ENCODE data around the gene UBE2J1. TPM values are rescaled to one million over a fixed set of nuclear protein-coding genes. Genes with fewer than 3 reads are reported as not detected.

The UBE2J1 gene
- total and polyA plus RNA-seq, 8 donors: 15.0 to 33.7 (median 29.3) TPM

DNA sequence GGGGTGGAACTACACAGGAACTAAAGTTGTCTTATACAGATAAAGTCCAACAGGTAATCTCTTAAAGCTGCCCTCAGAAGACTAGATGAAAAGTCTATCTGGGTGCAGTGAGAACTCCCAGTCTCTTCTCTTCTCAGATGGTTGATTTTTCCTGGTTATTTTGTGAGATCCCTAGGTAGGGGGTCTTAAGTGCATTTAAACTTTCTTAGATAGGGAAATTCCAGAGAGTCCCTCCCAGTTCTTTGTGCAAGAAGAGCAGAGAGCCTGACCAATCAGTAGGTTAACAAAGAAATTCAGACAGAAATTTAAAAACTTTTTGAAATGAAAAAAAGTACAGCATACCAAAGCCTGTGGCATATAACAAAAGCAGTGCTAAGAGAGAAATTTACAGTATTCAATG is 35.5 kb downstream of the UBE2J1 start:
- FAIRE-seq (no peak), ATAC-seq (no peak)
- intact Hi-C loops (cut with DNase I): no loop called here

DNA sequence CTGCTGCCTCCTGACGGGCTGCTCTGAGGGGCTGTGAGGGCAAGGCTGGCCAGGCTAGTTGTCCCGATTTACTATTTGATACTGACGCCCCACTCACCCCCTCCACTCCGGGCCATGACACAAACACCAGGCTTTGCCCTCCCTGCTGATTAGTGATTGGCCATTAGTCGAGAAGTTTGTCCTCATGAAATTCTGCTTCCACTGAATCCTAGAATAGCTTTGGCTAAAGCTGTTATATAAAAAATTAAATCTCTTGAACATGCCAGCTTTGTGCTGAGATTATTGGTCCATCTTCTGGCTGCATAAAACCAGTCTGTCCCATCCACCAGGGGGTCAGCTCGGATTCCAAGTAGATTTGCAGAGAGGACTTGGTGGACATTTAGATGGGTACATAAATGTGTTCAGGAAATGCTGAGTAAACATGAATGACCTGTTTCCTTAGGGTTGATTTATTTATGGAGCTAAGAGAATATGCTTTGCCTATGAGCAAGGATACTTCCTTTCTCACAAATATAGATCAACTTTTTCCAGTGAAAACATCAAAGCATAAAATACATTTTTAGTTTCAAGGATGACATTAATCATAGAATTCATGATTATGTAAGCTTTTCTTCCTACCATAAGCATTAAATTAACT is 37.2 kb downstream of the UBE2J1 start, which contains the start of gene GABRR2:
Gene GABRR2, minus strand, starts transcription at position 51 of the 637 bp plus-strand sequence. CDS start 134 bp downstream, outside the sequence.
- DNase-seq (no peak), ATAC-seq (no peak), FAIRE-seq (no peak)
- Histone ChIP-seq H3K4me1 (peaks cover 0 to 4% (median 0%) of the 10 kb centered on the region in 3 donors), H3K36me3 (no peaks in the 10 kb centered on the region), H3K27me3 (no peaks in the 10 kb centered on the region), H3K4me3 (no peak within 1 kb of the TSS), H3K27ac (no peak within 1 kb of the TSS), H3K9me3 (no peaks in the 10 kb centered on the region)
- TF ChIP-seq, protein P1, sequence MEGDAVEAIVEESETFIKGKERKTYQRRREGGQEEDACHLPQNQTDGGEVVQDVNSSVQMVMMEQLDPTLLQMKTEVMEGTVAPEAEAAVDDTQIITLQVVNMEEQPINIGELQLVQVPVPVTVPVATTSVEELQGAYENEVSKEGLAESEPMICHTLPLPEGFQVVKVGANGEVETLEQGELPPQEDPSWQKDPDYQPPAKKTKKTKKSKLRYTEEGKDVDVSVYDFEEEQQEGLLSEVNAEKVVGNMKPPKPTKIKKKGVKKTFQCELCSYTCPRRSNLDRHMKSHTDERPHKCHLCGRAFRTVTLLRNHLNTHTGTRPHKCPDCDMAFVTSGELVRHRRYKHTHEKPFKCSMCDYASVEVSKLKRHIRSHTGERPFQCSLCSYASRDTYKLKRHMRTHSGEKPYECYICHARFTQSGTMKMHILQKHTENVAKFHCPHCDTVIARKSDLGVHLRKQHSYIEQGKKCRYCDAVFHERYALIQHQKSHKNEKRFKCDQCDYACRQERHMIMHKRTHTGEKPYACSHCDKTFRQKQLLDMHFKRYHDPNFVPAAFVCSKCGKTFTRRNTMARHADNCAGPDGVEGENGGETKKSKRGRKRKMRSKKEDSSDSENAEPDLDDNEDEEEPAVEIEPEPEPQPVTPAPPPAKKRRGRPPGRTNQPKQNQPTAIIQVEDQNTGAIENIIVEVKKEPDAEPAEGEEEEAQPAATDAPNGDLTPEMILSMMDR (IDR thresholded peaks at IDR 0.05): no peak
- 89 to 90% methylated on average over 6 of the region's 6 CpGs for WGBS, 2 donors
- intact Hi-C loops (cut with DNase I): no loop called here

More for the DNA sequence above, 35.5 kb downstream of the UBE2J1 start:
- Histone ChIP-seq H3K27me3 (no peaks in the 10 kb centered on the region), H3K4me3 (no peak overlapping the region), H3K9me3 (no peaks in the 10 kb centered on the region), H3K27ac (no peak overlapping the region), H3K4me1 (peaks cover 0 to 4% (median 0%) of the 10 kb centered on the region in 3 donors), H3K36me3 (no peaks in the 10 kb centered on the region)
- TF ChIP-seq, protein P1 (IDR thresholded peaks at IDR 0.05): no peak
- DNase-seq: no peak

DNA sequence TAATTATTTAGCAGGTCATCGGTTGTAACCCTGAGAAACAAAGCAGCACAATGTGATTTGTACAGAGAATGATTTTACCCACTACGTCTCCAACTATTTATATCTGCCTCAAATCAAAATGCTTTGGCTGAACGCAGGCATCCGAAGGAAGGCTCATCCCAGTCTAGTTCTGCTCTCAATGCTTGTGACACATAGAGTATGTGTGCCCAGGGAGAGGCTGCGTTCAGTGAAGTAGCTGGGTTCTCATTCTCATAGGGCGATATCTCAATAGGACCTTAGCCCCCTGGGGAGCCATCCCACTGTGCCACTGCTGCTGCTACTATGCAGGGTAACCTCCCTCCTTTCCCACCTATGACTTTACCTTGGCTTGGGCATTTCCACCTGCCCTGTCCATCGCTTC is 37.8 kb downstream of the UBE2J1 start:
- intact Hi-C loops (cut with DNase I): no loop called here
- Histone ChIP-seq H3K4me1 (peaks cover 0 to 4% (median 0%) of the 10 kb centered on the region in 3 donors), H3K9me3 (no peaks in the 10 kb centered on the region), H3K27me3 (no peaks in the 10 kb centered on the region), H3K36me3 (no peaks in the 10 kb centered on the region), H3K4me3 (no peak overlapping the region), H3K27ac (no peak overlapping the region)
- WGBS, 2 donors: 90 to 92% methylated on average over 7 of the region's 7 CpGs
- FAIRE-seq (no peak), DNase-seq (no peak), ATAC-seq (no peak)
- TF ChIP-seq, protein P1 (IDR thresholded peaks at IDR 0.05): no peak

DNA sequence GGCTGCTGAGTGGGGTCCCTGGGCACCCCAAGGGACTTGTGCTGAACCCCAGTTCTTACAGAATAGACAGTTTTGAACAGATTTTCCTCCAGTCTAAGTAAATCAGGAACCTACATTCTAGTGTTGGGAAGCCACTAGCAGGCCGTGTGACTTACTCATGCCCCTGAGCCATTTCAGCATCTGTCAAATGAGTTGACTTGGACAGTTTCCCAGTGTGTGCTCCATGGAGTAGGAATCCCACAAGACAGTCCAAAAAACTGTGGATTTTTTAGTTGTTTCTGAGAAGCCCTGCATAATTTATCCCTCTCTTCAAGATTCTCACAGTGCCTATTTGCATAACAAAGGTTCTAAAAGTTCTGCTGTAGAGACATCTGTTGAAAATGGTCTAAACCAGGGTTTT is 39.5 kb downstream of the UBE2J1 start:
- TF ChIP-seq, protein P1 (IDR thresholded peaks at IDR 0.05): no peak
- H3K27ac ChIP-seq: peak overlapping the region in 1 of 4 donors; percentile 23
- no peak overlapping the region for H3K4me3 ChIP-seq
- DNase-seq (no peak), FAIRE-seq (no peak), ATAC-seq (peak; percentile 24 to 73 (median 55))
- peaks cover 0 to 4% (median 0%) of the 10 kb centered on the region in 3 donors for H3K4me1 ChIP-seq
- intact Hi-C loops (cut with DNase I): no loop called here
- H3K36me3 ChIP-seq: no peaks in the 10 kb centered on the region
- no peaks in the 10 kb centered on the region for H3K27me3 ChIP-seq
- WGBS, 2 donors: 30 to 36% methylated on average over 1 of the region's 1 CpG
- H3K9me3 ChIP-seq: no peaks in the 10 kb centered on the region

DNA sequence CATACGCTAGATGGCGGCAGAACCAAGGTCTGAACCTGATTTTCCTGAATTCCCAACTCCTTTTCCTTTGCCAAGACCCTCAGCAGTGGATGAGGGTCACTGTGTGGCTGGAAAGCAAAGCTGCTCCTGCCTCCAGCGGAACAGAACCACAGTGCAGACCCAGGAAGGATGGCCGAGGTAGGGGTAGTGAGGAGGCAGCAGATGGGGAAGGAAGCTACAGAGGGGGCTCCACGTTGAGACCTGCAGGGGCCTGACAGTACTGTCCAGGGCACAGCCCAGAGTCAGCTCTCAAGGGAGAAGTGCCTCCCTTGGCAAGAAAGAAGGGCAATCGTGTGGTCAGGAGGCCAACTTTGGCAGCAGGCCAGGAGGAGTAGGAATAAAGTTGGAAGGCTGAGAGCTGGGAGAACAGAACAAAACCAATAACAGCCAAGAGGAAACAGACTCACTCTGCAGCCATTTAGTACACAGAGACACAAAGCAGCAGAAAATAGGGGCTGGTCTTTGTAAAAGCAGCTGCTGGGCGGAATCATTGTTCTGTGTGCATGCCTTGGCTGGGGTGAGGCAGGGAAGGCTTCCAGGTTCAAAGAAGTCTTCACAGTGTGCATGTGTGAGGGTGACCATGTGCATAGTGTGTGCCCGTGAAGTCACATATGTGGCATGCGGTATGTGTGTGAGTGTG is 40.5 kb downstream of the UBE2J1 start:
- Histone ChIP-seq H3K36me3 (no peaks in the 10 kb centered on the region), H3K27ac (peak overlapping the region in 1 of 4 donors; percentile 23), H3K27me3 (no peaks in the 10 kb centered on the region), H3K4me3 (no peak overlapping the region), H3K4me1 (peaks cover 0 to 4% (median 0%) of the 10 kb centered on the region in 3 donors), H3K9me3 (no peaks in the 10 kb centered on the region)
- FAIRE-seq (no peak), DNase-seq (peak in 1 of 6 donors; percentile 37), ATAC-seq (peak; percentile 38 to 74 (median 70))
- 41 to 53% methylated on average over 9 of the region's 9 CpGs for WGBS, 2 donors
- TF ChIP-seq, protein P1 (IDR thresholded peaks at IDR 0.05): peak in 2 of 4 donors; percentile 16 to 25
- intact Hi-C loops (cut with DNase I): no loop called here

Measured in pancreas (tissue), 10 donors.